Measurements from ENCODE around the gene OR1K1.
A peak's percentile ranks its signal among the peaks of the same experiment; 100 is the strongest.
"Not testable (repeated sequence)": the region's sequence is repeated elsewhere in the genome, so short reads cannot be mapped to it uniquely, and the experiment has no call there.

OR1K1 gene

GRCh38 chr9:122800066-122801060, at the start of gene OR1K1:
Gene OR1K1 (plus strand): TSS chr9:122800123. CDS start chr9:122800123, 0 bp downstream.
- DNase-seq: no peak

GRCh38 chr9:122754825-122755224, 45.1 kb upstream of the OR1K1 start:
- DNase-seq: no peak

GRCh38 chr9:122767817-122768216, 32.1 kb upstream of the OR1K1 start:
- no peak for DNase-seq

- no peak for DNase-seq
Observed at GRCh38 chr9:122777052-122777451, 22.9 kb upstream of the OR1K1 start.

- no peak for DNase-seq
Observed at GRCh38 chr9:122777935-122778627, 21.8 kb upstream of the OR1K1 start.

- DNase-seq: no peak
Observed at GRCh38 chr9:122779181-122779580, 20.7 kb upstream of the OR1K1 start.

- no peak for DNase-seq
Observed at GRCh38 chr9:122780026-122780425, 19.9 kb upstream of the OR1K1 start.

GRCh38 chr9:122781671-122782070, 18.3 kb upstream of the OR1K1 start:
- DNase-seq: no peak

- no peak for DNase-seq
Observed at GRCh38 chr9:122785269-122785668, 14.7 kb upstream of the OR1K1 start.

GRCh38 chr9:122786338-122786737, 13.6 kb upstream of the OR1K1 start:
- DNase-seq: no peak

- DNase-seq: no peak
Observed at GRCh38 chr9:122788831-122789230, 11.1 kb upstream of the OR1K1 start, which contains the start of gene OR5C1. Gene OR5C1 (plus strand): TSS chr9:122788933. CDS start chr9:122788933, 0 bp downstream.

- no peak for DNase-seq
Observed at GRCh38 chr9:122789256-122790046, 10.5 kb upstream of the OR1K1 start.

- DNase-seq: no peak
Observed at GRCh38 chr9:122791872-122792669, 7.9 kb upstream of the OR1K1 start.

- no peak for DNase-seq
Observed at GRCh38 chr9:122797316-122798063, 2.4 kb upstream of the OR1K1 start.

- DNase-seq: no peak
Observed at GRCh38 chr9:122806661-122807060, 6.7 kb downstream of the OR1K1 start.

- DNase-seq: no peak
Observed at GRCh38 chr9:122807271-122807900, 7.5 kb downstream of the OR1K1 start.

- DNase-seq: no peak
Observed at GRCh38 chr9:122808141-122808540, 8.2 kb downstream of the OR1K1 start.

- DNase-seq: not testable (repeated sequence)
Observed at GRCh38 chr9:122809261-122809660, 9.3 kb downstream of the OR1K1 start.

- peak; percentile 68 for DNase-seq
Observed at GRCh38 chr9:122810306-122810946, 10.5 kb downstream of the OR1K1 start.

- DNase-seq: no peak
Observed at GRCh38 chr9:122812736-122813135, 12.8 kb downstream of the OR1K1 start.
